ENCODE data around the gene DAAM2. TPM values are rescaled to one million over a fixed set of nuclear protein-coding genes. Genes with fewer than 3 reads are reported as not detected.

The DAAM2 gene
- total and polyA plus RNA-seq, 2 of the 8 experiments (the other 6 are each of a cell fraction or from before 2014, with no cell fraction given) = 1.5 to 2.9 TPM

- TF ChIP-seq RBBP5 (IDR thresholded peaks at IDR 0.05; ENCODE audit: borderline replicate concordance, low read depth, low read length) (no peak), ZNF274 (IDR thresholded peaks at IDR 0.05; ENCODE audit: borderline replicate concordance, extremely low read depth, low read length) (no peak), POU5F1 (IDR thresholded peaks at IDR 0.05; ENCODE audit: low read depth, low read length) (no peak), SP4 (IDR thresholded peaks at IDR 0.05; ENCODE audit: low read length) (no peak), SP1 (IDR thresholded peaks at IDR 0.05; ENCODE audit: low read depth, low read length) (no peak), GABPA (IDR thresholded peaks at IDR 0.05; ENCODE audit: borderline replicate concordance, insufficient read depth, low read length) (no peak), JUN (IDR thresholded peaks at IDR 0.05; ENCODE audit: low read depth, low read length) (no peak), POLR2AphosphoS5 (IDR thresholded peaks at IDR 0.05; ENCODE audit: low read depth, low read length) (no peak), CREB1 (IDR thresholded peaks at IDR 0.05) (no peak)
Measured at GRCh38 chr6:39951716-39952115, 159.5 kb downstream of the DAAM2 start (continued).
